Measurements from ENCODE around the gene TARBP1.

Gene TARBP1

DNA sequence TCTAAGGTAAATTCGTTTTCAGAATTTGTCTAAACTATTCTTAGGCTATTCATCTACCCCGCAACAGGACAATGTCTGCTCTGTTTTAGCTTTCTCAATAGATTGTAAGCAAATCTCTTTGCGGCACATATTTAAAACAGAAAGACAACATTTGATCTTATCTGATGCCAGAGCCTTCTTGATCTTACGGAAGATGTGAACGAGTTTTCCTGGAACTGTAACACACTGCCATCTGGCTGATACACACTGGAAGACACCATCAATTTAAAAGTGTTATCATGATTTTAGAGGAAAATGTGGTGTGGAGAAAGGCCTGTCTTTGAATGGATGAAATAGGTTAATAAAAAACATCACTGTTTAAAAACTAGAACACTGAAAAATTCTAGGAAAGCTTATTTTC lies 69.7 kb downstream of the TARBP1 start:
- Histone ChIP-seq H3K27me3 (ENCODE audit: insufficient read depth, low read length, poor library complexity) (no peaks in the 10 kb centered on the region), H3K4me2 (ENCODE audit: insufficient read depth, low read length) (no peak overlapping the region), H4K20me1 (ENCODE audit: insufficient read depth, low read length) (no peaks in the 10 kb centered on the region), H3K79me2 (ENCODE audit: insufficient read depth, low read length) (no peaks in the 10 kb centered on the region), H3K36me3 (ENCODE audit: insufficient read depth, low read length) (peaks cover 78% of the 10 kb centered on the region), H3K9me3 (ENCODE audit: insufficient read depth, low read length, severe bottlenecking) (no peaks in the 10 kb centered on the region), H2AFZ (ENCODE audit: low read depth, low read length) (no peak overlapping the region), H3K4me3 (ENCODE audit: low read depth in 1 of 2, low read length in 2 of 2) (no peak overlapping the region), H3K9ac (ENCODE audit: low read depth, low read length) (no peak overlapping the region), H3K4me1 (ENCODE audit: insufficient read depth, low read length) (peaks cover 10% of the 10 kb centered on the region), H3K27ac (ENCODE audit: low read length) (no peak overlapping the region)
- TF ChIP-seq CTCF (IDR thresholded peaks at IDR 0.05; ENCODE audit: borderline replicate concordance, extremely low read depth, low read length, poor library complexity, severe bottlenecking) (peak; percentile 54), EZH2 (IDR thresholded peaks at IDR 0.05; ENCODE audit: borderline replicate concordance, low read depth, low read length, severe bottlenecking) (no peak)
- peak; percentile 76 for ATAC-seq (ENCODE audit: insufficient read depth, low read depth)
- peak; percentile 27 for DNase-seq

GRCh38 chr1:234408757-234409156 lies 70.2 kb downstream of the TARBP1 start:
- ATAC-seq (ENCODE audit: insufficient read depth, low read depth): no peak
- no peak for DNase-seq
- Histone ChIP-seq H3K36me3 (ENCODE audit: insufficient read depth, low read length) (peaks cover 76% of the 10 kb centered on the region), H3K4me1 (ENCODE audit: insufficient read depth, low read length) (peaks cover 10% of the 10 kb centered on the region), H4K20me1 (ENCODE audit: insufficient read depth, low read length) (no peaks in the 10 kb centered on the region), H2AFZ (ENCODE audit: low read depth, low read length) (no peak overlapping the region), H3K27me3 (ENCODE audit: insufficient read depth, low read length, poor library complexity) (no peaks in the 10 kb centered on the region), H3K9me3 (ENCODE audit: insufficient read depth, low read length, severe bottlenecking) (no peaks in the 10 kb centered on the region), H3K27ac (ENCODE audit: low read length) (0 out of 2 replicates have a peak overlapping the region, but pooled peaks have one; percentile 18), H3K4me3 (ENCODE audit: low read depth in 1 of 2, low read length in 2 of 2) (no peak overlapping the region), H3K9ac (ENCODE audit: low read depth, low read length) (no peak overlapping the region), H3K79me2 (ENCODE audit: insufficient read depth, low read length) (no peaks in the 10 kb centered on the region), H3K4me2 (ENCODE audit: insufficient read depth, low read length) (no peak overlapping the region)
- TF ChIP-seq CTCF (IDR thresholded peaks at IDR 0.05; ENCODE audit: borderline replicate concordance, extremely low read depth, low read length, poor library complexity, severe bottlenecking) (no peak), EZH2 (IDR thresholded peaks at IDR 0.05; ENCODE audit: borderline replicate concordance, low read depth, low read length, severe bottlenecking) (no peak)

DNA sequence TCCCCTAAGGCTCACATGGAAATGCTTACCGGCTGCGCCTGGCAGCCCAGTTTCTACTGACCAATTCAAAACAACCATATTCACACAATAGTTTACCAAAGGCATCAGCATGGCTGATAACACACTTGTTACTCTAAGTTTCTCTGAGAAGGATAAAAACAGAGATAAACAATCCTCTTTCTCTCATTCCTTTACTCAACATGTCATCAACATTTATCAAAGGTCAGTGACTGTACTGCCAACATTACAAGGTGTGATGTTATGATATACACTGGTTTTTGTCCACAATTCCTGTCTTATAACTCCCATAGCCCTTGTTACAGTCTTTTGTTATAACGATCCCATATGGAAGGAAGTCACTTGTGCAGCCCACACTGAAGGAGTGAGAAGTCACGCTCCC lies 72.1 kb downstream of the TARBP1 start:
- Histone ChIP-seq H2AFZ (ENCODE audit: low read depth, low read length) (no peak overlapping the region), H4K20me1 (ENCODE audit: insufficient read depth, low read length) (no peaks in the 10 kb centered on the region), H3K27ac (ENCODE audit: low read length) (no peak overlapping the region), H3K79me2 (ENCODE audit: insufficient read depth, low read length) (no peaks in the 10 kb centered on the region), H3K36me3 (ENCODE audit: insufficient read depth, low read length) (peaks cover 69% of the 10 kb centered on the region), H3K27me3 (ENCODE audit: insufficient read depth, low read length, poor library complexity) (no peaks in the 10 kb centered on the region), H3K9me3 (ENCODE audit: insufficient read depth, low read length, severe bottlenecking) (no peaks in the 10 kb centered on the region), H3K4me2 (ENCODE audit: insufficient read depth, low read length) (no peak overlapping the region), H3K4me3 (ENCODE audit: low read depth in 1 of 2, low read length in 2 of 2) (no peak overlapping the region), H3K9ac (ENCODE audit: low read depth, low read length) (no peak overlapping the region), H3K4me1 (ENCODE audit: insufficient read depth, low read length) (peaks cover 13% of the 10 kb centered on the region)
- TF ChIP-seq EZH2 (IDR thresholded peaks at IDR 0.05; ENCODE audit: borderline replicate concordance, low read depth, low read length, severe bottlenecking): no peak
- TF ChIP-seq CTCF (IDR thresholded peaks at IDR 0.05; ENCODE audit: borderline replicate concordance, extremely low read depth, low read length, poor library complexity, severe bottlenecking): no peak
- no peak for ATAC-seq (ENCODE audit: insufficient read depth, low read depth)
- DNase-seq: no peak

DNA sequence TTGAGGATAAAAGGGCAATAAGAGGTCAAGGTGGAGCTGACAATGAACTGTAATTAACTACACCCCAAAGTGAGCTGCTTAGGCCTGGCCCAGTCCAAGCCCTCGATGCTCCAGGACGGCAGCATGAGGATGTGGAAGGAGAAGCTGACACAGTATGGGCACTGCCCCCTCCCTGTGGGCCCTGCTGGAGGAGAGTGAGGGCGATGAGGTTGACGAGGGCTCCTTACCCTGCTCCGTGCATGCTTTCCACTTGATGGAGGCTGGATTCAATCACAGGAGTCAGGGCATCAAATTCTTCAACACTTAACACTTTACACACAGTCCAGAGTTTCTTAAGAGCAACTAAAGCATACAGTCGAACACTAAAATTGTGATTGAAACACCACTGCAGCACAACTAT lies 73.3 kb downstream of the TARBP1 start:
- Histone ChIP-seq H4K20me1 (ENCODE audit: insufficient read depth, low read length) (no peaks in the 10 kb centered on the region), H3K27me3 (ENCODE audit: insufficient read depth, low read length, poor library complexity) (no peaks in the 10 kb centered on the region), H3K79me2 (ENCODE audit: insufficient read depth, low read length) (no peaks in the 10 kb centered on the region), H3K9ac (ENCODE audit: low read depth, low read length) (no peak overlapping the region), H3K4me2 (ENCODE audit: insufficient read depth, low read length) (no peak overlapping the region), H3K4me3 (ENCODE audit: low read depth in 1 of 2, low read length in 2 of 2) (no peak overlapping the region), H3K27ac (ENCODE audit: low read length) (0 out of 2 replicates have a peak overlapping the region, but pooled peaks have one; percentile 22), H3K4me1 (ENCODE audit: insufficient read depth, low read length) (peaks cover 25% of the 10 kb centered on the region), H3K36me3 (ENCODE audit: insufficient read depth, low read length) (peaks cover 62% of the 10 kb centered on the region), H2AFZ (ENCODE audit: low read depth, low read length) (no peak overlapping the region), H3K9me3 (ENCODE audit: insufficient read depth, low read length, severe bottlenecking) (no peaks in the 10 kb centered on the region)
- TF ChIP-seq EZH2 (IDR thresholded peaks at IDR 0.05; ENCODE audit: borderline replicate concordance, low read depth, low read length, severe bottlenecking) (no peak), CTCF (IDR thresholded peaks at IDR 0.05; ENCODE audit: borderline replicate concordance, extremely low read depth, low read length, poor library complexity, severe bottlenecking) (no peak)
- DNase-seq (no peak), ATAC-seq (ENCODE audit: insufficient read depth, low read depth) (no peak)
